ENCODE data around the gene NEDD4L.
"Not testable (repeated sequence)": the region's sequence is repeated elsewhere in the genome, so short reads cannot be mapped to it uniquely, and the experiment has no call there.

Gene NEDD4L
- total RNA-seq: 5.3 to 26.8 (median 14.0) reads per million in 18 experiments

DNA sequence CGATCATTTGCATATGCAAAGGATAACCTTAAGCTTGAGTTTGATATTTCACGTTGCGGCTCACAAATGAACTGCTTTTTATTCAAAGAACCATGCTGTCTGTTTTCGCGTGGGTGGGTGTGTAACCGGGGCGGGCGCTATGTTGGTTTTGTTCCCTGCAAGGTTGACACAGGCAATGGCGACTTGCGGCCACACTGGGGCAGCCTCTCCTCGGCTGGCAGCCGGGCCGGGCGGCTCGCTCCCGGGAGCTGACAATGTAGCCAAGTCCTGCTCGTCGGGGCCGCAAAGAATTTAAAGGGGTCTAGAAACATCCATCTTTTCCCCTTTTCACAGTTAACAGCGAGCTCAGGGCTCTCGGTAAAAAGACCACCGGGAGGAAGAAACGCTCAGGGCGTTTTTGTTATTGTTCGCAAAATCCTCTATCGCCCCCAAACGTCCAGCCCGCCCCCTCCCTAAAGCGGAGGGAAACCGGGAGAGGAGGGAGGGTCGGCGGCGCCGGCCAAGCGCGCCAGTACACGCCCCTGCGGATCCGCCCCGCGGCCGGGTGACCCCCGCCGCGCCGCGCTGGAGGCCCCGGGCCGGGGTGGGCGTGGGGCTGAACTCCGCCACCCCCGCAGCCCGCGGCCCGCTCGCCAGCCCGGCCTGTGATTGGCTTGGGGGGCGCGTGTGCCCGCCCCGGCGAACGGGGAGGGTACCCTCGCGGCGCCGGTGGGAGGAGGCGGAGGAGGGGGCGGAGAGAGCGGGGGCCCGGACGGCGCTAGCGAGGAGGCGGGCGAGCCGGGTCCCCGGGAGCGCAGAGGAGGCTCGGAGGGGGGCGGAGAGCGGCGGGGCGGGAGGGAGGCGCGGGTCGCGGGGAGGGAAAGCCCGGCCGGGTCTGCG is at the start of gene NEDD4L:
Gene NEDD4L (plus strand): TSS at position 736 of the 879 bp plus-strand sequence. CDS start 435 bp downstream, outside the sequence.
- peak; percentile 87 to 93 for DNase-seq

GRCh38 chr18:57995331-57995730 is 48.7 kb upstream of the NEDD4L start:
- no peak for DNase-seq

DNA sequence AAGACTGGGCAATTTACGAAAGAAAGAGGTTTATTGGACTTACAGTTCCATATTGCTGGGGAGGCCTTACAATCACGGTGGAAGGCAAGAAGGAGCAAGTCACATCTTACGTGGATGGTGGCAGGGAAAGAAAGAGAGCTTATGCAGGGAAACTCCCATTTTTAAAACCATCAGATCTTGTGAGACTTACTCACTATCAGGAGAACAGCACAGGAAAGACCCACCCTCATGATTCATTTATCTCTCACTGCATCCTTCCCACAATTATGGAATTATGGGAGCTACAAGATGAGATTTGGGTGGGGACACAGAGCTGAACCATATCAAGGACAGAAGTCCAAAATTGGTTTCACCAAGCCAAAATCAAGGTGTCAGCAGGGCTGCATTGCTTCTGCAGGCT is 47.1 kb upstream of the NEDD4L start:
- not testable (repeated sequence) for DNase-seq

DNA sequence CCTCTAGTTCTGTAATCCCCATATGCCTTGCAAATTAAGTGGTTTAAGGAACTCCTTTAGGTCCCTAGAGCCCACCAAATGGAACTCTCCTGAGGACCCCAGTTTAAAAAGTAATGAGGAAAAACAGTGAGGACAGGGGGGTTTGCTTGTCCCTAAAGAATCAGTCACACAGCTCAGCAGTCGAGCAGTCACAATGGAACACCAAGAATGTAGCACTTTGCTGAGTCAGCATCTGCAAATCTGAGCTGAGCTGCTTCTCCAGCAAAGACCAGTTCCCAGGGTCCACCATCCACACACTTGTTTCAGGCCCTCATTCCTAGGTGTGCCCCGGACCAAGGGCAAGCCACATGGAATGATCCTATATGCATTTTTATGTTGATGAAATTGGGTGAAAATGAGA is 46.2 kb upstream of the NEDD4L start:
- no peak for DNase-seq

DNA sequence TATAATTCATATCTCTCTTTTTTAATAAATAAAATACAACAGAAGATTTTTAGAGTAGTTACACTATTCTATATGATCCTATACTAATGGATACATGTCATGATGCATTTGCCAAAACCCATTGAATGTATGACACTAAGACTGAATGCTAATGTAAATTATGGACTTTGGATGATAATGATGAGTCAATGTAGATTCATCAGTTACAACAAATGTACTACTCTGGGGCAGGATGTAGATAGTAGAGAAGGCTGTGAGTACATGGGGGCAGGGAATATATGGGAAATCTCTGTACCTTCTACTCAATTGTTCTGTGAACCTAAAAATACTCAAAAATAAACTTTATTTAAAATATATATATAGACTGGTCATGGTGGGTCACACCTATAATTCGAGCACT is 45.6 kb upstream of the NEDD4L start:
- no peak for DNase-seq

DNA sequence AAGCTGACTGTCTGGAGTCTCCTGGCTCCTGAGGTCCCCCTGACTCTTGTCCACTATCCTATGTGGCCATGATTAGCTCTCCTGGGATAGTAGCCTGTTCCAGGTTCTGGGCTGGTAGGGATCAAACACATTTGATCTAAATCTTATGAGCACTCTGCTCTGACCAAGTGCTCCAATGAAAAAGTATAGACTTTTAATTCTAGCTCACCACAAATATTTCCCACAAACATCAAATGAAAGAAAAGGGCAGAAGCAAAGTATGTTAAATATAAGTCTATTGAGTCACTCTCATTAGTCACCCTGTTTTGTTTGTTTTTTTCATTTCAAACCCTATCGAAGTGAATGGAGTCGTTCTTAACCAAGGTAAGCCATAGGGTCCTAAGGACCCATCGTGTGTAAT is 39.7 kb upstream of the NEDD4L start:
- no peak for DNase-seq

- DNase-seq: no peak
Measured at GRCh38 chr18:58005011-58005410, 39.0 kb upstream of the NEDD4L start.

- DNase-seq: no peak
Measured at GRCh38 chr18:58005885-58006523, 38.0 kb upstream of the NEDD4L start.

DNA sequence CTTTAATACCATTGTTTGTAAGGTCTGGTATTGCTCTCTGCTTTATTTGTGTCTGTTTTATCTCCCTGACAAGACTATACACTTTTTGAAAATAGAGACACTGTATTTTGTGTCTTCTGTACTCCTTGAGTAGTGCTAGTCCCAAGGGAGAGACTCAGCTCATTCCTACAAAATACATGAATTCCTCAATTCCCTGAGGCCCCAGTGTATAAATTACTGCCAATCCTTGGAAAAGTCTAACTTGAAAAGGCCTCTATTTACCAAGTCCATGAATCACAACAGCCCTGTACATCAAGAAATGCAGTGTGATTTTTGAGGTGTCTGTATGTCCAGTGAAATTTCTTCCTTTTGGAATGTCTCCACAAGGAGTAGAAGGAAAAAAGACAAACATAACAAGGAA is 34.9 kb upstream of the NEDD4L start:
- DNase-seq: no peak

DNA sequence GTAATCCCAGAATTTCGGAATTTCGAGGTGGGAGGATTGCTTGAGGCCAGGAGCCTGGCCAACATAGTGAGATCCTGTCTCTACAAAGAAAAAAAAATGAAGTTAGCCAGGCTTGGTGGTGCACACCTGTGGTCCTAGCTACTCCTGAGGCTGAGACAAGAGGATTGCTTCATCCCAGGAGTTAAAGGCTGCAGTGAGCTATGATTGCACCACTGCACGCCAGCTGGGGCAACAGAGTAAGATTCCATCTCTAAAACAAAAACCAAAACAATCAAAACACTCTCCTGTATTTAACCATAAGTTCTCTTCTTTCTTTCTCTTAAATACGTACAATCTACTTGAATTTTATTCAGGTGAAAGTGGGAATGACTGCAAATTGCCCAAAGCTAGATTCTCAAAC is 33.8 kb upstream of the NEDD4L start:
- DNase-seq: no peak

- no peak for DNase-seq
Measured at GRCh38 chr18:58012356-58012755, 31.7 kb upstream of the NEDD4L start.

- DNase-seq: no peak
Measured at GRCh38 chr18:58013241-58014211, 30.5 kb upstream of the NEDD4L start.

GRCh38 chr18:58015065-58015780 is 28.8 kb upstream of the NEDD4L start:
- peak in 1 of 2 donors; percentile 3 for DNase-seq

DNA sequence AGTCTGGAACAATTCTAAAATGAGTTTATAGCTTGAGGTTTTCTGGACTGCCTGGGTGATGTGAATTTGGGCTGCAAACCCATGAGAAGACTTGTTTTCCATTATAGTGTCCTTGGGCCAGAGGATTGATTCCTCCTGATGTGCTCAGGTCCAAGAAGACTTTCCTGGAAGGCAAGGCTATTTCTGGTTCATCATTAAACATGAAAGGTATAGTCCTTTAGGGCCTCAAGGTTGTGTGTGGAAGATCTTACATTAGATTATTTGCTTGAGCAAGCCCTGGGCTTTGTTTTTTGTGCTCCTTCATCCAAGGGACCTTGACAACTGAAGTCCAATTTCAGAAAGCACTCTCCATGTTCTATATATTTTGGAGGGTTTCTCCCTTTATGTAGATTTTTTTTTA is 26.8 kb upstream of the NEDD4L start:
- no peak for DNase-seq

GRCh38 chr18:58020567-58021107 is 23.4 kb upstream of the NEDD4L start:
- no peak for DNase-seq

GRCh38 chr18:58021504-58021903 is 22.5 kb upstream of the NEDD4L start:
- DNase-seq: no peak

GRCh38 chr18:58023108-58023507 is 20.9 kb upstream of the NEDD4L start:
- no peak for DNase-seq

DNA sequence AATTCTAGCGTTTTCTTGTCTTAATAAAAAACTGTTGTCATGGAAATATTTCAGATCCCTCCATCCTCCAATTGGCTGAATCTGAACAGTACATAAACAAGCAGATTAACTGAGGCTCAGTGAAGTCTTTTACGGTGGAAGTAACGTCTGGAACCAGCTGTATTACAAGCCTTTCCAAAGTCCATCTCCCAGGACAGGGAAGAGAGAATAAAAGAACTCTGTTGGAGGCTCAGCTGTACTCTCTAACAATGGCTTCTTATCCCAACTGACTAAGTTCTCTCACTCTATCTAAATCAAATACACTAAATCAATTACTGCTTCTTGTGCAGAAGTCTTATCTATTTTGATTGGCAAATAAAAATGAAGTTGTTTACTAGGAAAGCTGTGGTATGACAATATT is 19.9 kb upstream of the NEDD4L start:
- DNase-seq: no peak

DNA sequence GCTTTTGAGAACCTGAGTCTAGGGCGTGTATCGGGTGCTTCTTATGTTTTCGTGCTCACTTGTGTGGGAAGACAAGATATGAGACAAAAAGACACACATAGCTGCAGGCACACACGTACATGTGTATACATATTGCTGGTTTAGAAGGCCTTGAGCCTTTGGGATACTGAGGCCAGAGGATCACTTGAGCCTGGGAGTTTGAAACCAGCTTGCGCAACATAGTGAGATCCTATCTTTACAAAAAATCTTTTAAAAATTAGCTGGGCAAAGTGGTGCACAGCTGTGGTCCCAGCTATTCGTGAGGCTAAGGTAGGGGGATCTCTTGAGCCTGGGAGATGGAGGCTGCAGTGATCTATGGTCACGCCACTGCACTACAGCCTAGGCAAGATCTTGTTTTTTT is 18.8 kb upstream of the NEDD4L start:
- no peak for DNase-seq

GRCh38 chr18:58025733-58026132 is 18.3 kb upstream of the NEDD4L start:
- no peak for DNase-seq

DNA sequence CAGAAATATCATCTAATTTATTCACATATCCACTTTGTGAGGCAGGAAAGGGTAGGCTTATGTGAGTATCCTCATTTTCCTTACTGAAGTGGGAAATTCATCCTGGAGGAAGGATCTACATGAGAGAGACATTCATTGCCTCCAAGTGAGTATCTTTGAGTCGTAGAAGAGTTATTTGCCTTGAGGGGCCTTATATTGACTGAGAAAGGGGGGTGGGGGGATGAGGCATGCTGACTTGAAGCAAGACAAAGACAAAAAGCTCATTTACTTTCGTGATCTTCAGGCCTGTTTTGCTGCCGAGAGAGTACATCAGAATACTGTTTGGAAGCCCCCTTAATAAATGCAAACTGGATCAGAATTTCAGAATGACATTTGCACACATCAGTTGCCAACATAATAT is 17.6 kb upstream of the NEDD4L start:
- no peak for DNase-seq

GRCh38 chr18:58026857-58027256 is 17.2 kb upstream of the NEDD4L start:
- DNase-seq: no peak

Measured in inflammatory macrophage (primary cell).